ENCODE results near the gene TSC22D3. TPM values are rescaled to one million over a fixed set of nuclear protein-coding genes. Genes with fewer than 3 reads are reported as not detected.

Gene TSC22D3
- total and polyA plus RNA-seq, 2 donors (not counting 1 experiment from before 2014, with no cell fraction given) = 24.2 to 51.5 TPM

DNA sequence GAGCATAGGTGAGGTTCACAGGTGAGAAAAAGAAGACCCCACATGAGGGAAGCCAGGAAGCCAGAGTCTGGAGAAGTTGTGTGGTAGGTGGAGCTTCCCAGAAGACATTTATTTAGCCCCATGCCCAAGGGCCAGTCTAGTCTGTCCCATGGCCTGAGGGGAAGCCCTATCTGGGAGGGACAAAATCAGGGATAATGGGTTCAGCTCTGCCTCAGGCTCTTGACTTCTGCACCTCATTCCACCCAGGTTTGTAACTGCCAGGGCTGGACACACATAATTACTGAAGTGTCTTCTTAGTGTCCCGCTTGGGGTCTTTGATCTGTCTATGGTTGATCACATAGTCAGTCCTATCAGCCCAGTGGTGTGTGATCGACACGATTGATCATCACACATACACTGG lies 36.0 kb downstream of the TSC22D3 start:
- no peaks in the 10 kb centered on the region for H4K20me1 ChIP-seq (ENCODE audit: control insufficient read depth, extremely low read depth, insufficient read depth, low read length)
- H3K27me3 ChIP-seq (ENCODE audit: control insufficient read depth, insufficient read depth, low read length) = peaks cover 5% of the 10 kb centered on the region
- TF ChIP-seq, protein P1, sequence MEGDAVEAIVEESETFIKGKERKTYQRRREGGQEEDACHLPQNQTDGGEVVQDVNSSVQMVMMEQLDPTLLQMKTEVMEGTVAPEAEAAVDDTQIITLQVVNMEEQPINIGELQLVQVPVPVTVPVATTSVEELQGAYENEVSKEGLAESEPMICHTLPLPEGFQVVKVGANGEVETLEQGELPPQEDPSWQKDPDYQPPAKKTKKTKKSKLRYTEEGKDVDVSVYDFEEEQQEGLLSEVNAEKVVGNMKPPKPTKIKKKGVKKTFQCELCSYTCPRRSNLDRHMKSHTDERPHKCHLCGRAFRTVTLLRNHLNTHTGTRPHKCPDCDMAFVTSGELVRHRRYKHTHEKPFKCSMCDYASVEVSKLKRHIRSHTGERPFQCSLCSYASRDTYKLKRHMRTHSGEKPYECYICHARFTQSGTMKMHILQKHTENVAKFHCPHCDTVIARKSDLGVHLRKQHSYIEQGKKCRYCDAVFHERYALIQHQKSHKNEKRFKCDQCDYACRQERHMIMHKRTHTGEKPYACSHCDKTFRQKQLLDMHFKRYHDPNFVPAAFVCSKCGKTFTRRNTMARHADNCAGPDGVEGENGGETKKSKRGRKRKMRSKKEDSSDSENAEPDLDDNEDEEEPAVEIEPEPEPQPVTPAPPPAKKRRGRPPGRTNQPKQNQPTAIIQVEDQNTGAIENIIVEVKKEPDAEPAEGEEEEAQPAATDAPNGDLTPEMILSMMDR (conservative IDR thresholded peaks at IDR 0.05 in 1 of 2, IDR thresholded peaks at IDR 0.05 in 1 of 2; ENCODE audit: low read depth in 1 of 2, low read length in 2 of 2) = no peak
- TF ChIP-seq EZH2 (IDR thresholded peaks at IDR 0.05; ENCODE audit: low read length, missing control alignments) = no peak
- H2AFZ ChIP-seq (ENCODE audit: low read length) = no peak overlapping the region
- H3K4me2 ChIP-seq (ENCODE audit: extremely low read depth, insufficient read depth, low read length) = no peak overlapping the region
- DNase-seq (ENCODE audit: low read depth in 2 of 2) = no peak
- H3K9ac ChIP-seq (ENCODE audit: insufficient read depth, low read length) = no peak overlapping the region
- no peaks in the 10 kb centered on the region for H3K36me3 ChIP-seq (ENCODE audit: control insufficient read depth, insufficient read depth, low read length)
- no peaks in the 10 kb centered on the region for H3K9me3 ChIP-seq (ENCODE audit: control insufficient read depth, insufficient read depth, low read depth, low read length)
- H3K4me3 ChIP-seq (replicated peaks in 1 of 4; ENCODE audit: control extremely low read depth in 1 of 4, insufficient read depth in 1 of 4, low read depth in 3 of 4, low read length in 4 of 4) = no peak overlapping the region
- peaks cover 4% of the 10 kb centered on the region for H3K4me1 ChIP-seq (ENCODE audit: control insufficient read depth, extremely low read depth, insufficient read depth, low read length)
- no peak overlapping the region for H3K27ac ChIP-seq (ENCODE audit: insufficient read depth, low read length)
- no peaks in the 10 kb centered on the region for H3K79me2 ChIP-seq (ENCODE audit: control insufficient read depth, insufficient read depth, low read length)

DNA sequence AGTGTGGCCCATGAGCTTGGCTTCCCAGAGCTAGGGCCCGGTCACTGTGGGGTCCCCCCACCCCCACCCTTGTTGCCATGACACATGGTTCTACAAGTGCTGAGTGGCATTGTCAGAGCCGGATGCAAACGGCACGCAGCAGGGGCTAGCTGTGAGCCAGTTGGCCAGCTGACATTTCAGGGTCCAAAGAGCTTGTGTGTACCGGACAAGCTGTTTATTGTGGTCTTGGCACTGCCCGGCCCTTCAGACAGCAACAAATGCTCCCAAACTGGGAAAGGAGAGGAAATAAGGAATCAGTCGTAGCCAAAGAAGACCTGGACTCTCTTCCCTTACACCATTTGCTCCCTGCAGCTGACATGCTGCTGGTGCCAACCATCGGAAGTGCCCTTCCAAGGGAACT lies 36.8 kb downstream of the TSC22D3 start:
- Histone ChIP-seq H3K79me2 (ENCODE audit: control insufficient read depth, insufficient read depth, low read length) (no peaks in the 10 kb centered on the region), H3K4me2 (ENCODE audit: extremely low read depth, insufficient read depth, low read length) (no peak overlapping the region), H3K27me3 (ENCODE audit: control insufficient read depth, insufficient read depth, low read length) (peaks cover 5% of the 10 kb centered on the region), H4K20me1 (ENCODE audit: control insufficient read depth, extremely low read depth, insufficient read depth, low read length) (no peaks in the 10 kb centered on the region), H2AFZ (ENCODE audit: low read length) (no peak overlapping the region), H3K36me3 (ENCODE audit: control insufficient read depth, insufficient read depth, low read length) (no peaks in the 10 kb centered on the region), H3K27ac (ENCODE audit: insufficient read depth, low read length) (no peak overlapping the region), H3K4me3 (replicated peaks in 1 of 4; ENCODE audit: control extremely low read depth in 1 of 4, insufficient read depth in 1 of 4, low read depth in 3 of 4, low read length in 4 of 4) (no peak overlapping the region), H3K4me1 (ENCODE audit: control insufficient read depth, extremely low read depth, insufficient read depth, low read length) (peaks cover 4% of the 10 kb centered on the region), H3K9me3 (ENCODE audit: control insufficient read depth, insufficient read depth, low read depth, low read length) (no peaks in the 10 kb centered on the region), H3K9ac (ENCODE audit: insufficient read depth, low read length) (no peak overlapping the region)
- DNase-seq (ENCODE audit: low read depth in 2 of 2) = no peak
- no peak for TF ChIP-seq EZH2 (IDR thresholded peaks at IDR 0.05; ENCODE audit: low read length, missing control alignments)
- TF ChIP-seq, protein P1 (conservative IDR thresholded peaks at IDR 0.05 in 1 of 2, IDR thresholded peaks at IDR 0.05 in 1 of 2; ENCODE audit: low read depth in 1 of 2, low read length in 2 of 2) = no peak

DNA sequence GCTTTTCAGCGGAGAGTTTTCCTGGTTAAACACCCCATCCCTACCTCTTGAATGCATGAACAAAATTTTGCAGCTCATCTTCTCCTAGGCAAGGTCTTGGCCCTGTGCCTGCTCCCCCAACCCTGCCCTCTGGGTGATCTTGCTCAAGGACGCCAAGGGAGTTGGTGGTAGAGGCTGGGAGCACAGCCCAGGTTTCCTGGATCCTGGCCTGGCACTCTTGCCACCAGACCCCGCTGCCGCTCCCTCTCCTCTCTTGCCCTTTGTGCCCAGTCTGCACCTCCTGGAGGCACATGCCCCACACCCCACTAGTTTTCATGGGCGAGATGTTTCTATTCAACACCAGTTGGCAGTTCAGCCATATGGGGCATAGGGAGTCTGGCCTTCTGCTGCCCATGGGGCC lies 37.3 kb downstream of the TSC22D3 start:
- Histone ChIP-seq H3K27me3 (ENCODE audit: control insufficient read depth, insufficient read depth, low read length) (peaks cover 5% of the 10 kb centered on the region), H3K4me3 (replicated peaks in 1 of 4; ENCODE audit: control extremely low read depth in 1 of 4, insufficient read depth in 1 of 4, low read depth in 3 of 4, low read length in 4 of 4) (no peak overlapping the region), H3K9me3 (ENCODE audit: control insufficient read depth, insufficient read depth, low read depth, low read length) (no peaks in the 10 kb centered on the region), H3K4me1 (ENCODE audit: control insufficient read depth, extremely low read depth, insufficient read depth, low read length) (peaks cover 4% of the 10 kb centered on the region), H3K36me3 (ENCODE audit: control insufficient read depth, insufficient read depth, low read length) (no peaks in the 10 kb centered on the region), H3K79me2 (ENCODE audit: control insufficient read depth, insufficient read depth, low read length) (no peaks in the 10 kb centered on the region), H3K9ac (ENCODE audit: insufficient read depth, low read length) (no peak overlapping the region), H4K20me1 (ENCODE audit: control insufficient read depth, extremely low read depth, insufficient read depth, low read length) (no peaks in the 10 kb centered on the region), H3K4me2 (ENCODE audit: extremely low read depth, insufficient read depth, low read length) (no peak overlapping the region), H3K27ac (ENCODE audit: insufficient read depth, low read length) (no peak overlapping the region), H2AFZ (ENCODE audit: low read length) (no peak overlapping the region)
- no peak for TF ChIP-seq EZH2 (IDR thresholded peaks at IDR 0.05; ENCODE audit: low read length, missing control alignments)
- TF ChIP-seq, protein P1 (conservative IDR thresholded peaks at IDR 0.05 in 1 of 2, IDR thresholded peaks at IDR 0.05 in 1 of 2; ENCODE audit: low read depth in 1 of 2, low read length in 2 of 2) = no peak
- no peak for DNase-seq (ENCODE audit: low read depth in 2 of 2)
